Neutrophil (primary cell): ENCODE results near the gene PIEZO2.

ENCODE experiments used
- H3K27ac ChIP-seq: fragments of 200-600 bp; sonication (generic); 2 replicates; pipeline ENCODE4 v1.5.1; 2016; ENCODE audit warnings: mild to moderate bottlenecking, moderate library complexity
- H3K27me3 ChIP-seq: fragments of 200-600 bp; sonication (generic); 2 replicates; pipeline ENCODE4 v1.6.0; 2016; ENCODE audit warnings: mild to moderate bottlenecking
- H3K36me3 ChIP-seq: fragments of 200-600 bp; sonication (generic); 2 replicates; pipeline ENCODE4 v1.5.1; 2017
- H3K4me1 ChIP-seq, 2 experiments: fragments of 200-600 bp in 1 of 2; sonication (generic) in 1 of 2; 1 replicate in 1 of 2; 2 replicates in 1 of 2; pipeline versions ENCODE4 v1.5.1 to v1.6.1; 2013 to 2016; ENCODE audit warnings: low read depth in 1 of 2, low read length in 1 of 2, mild to moderate bottlenecking in 1 of 2, moderate library complexity in 1 of 2; ENCODE audit not compliant: control insufficient read depth in 1 of 2, insufficient read depth in 1 of 2
- H3K4me3 ChIP-seq, 2 experiments: fragments of 200-600 bp in 1 of 2; sonication (generic) in 1 of 2; 1 replicate in 1 of 2; 2 replicates in 1 of 2; pipeline ENCODE4 v1.5.1; 2013 to 2016; ENCODE audit warnings: low read depth in 1 of 2, low read length in 1 of 2, mild to moderate bottlenecking in 1 of 2, moderate library complexity in 1 of 2
- H3K9me3 ChIP-seq: fragments of 200-600 bp; sonication (generic); 2 replicates; pipeline ENCODE4 v1.5.1; 2016
- CTCF ChIP-seq: fragments of 200-600 bp; sonication (generic); IDR thresholded peaks from 2 replicates; pipeline ENCODE4 v1.5.1; 2016; ENCODE audit warnings: antibody characterized with exemption

Gene PIEZO2

GRCh38 chr18:11163665-11164064 is 14.3 kb upstream of the PIEZO2 start:
- H3K4me1 ChIP-seq = peaks cover 0 to 4% of the 10 kb centered on the region in 2 experiments
- no peak for TF ChIP-seq CTCF
- H3K27me3 ChIP-seq = no peaks in the 10 kb centered on the region
- no peaks in the 10 kb centered on the region for H3K36me3 ChIP-seq
- no peak overlapping the region for H3K27ac ChIP-seq
- H3K9me3 ChIP-seq = no peaks in the 10 kb centered on the region
- H3K4me3 ChIP-seq = no peak overlapping the region

- H3K4me1 ChIP-seq = peaks cover 0 to 4% of the 10 kb centered on the region in 2 experiments
- no peak overlapping the region for H3K27ac ChIP-seq
- no peak for TF ChIP-seq CTCF
- H3K4me3 ChIP-seq = no peak overlapping the region
- H3K27me3 ChIP-seq = no peaks in the 10 kb centered on the region
- H3K36me3 ChIP-seq = no peaks in the 10 kb centered on the region
- H3K9me3 ChIP-seq = no peaks in the 10 kb centered on the region
Observed at GRCh38 chr18:11162889-11163288, 13.5 kb upstream of the PIEZO2 start.

- Histone ChIP-seq H3K36me3 (no peaks in the 10 kb centered on the region), H3K9me3 (no peaks in the 10 kb centered on the region), H3K4me1 (peaks cover 0 to 4% of the 10 kb centered on the region in 2 experiments), H3K4me3 (no peak overlapping the region), H3K27me3 (no peaks in the 10 kb centered on the region), H3K27ac (no peak overlapping the region)
- TF ChIP-seq CTCF = no peak
Observed at GRCh38 chr18:11162462-11162861, 13.1 kb upstream of the PIEZO2 start.

GRCh38 chr18:11160313-11160712 is 10.9 kb upstream of the PIEZO2 start:
- no peak overlapping the region for H3K27ac ChIP-seq
- H3K4me3 ChIP-seq = no peak overlapping the region
- H3K9me3 ChIP-seq = no peaks in the 10 kb centered on the region
- no peak for TF ChIP-seq CTCF
- peaks cover 11 to 18% of the 10 kb centered on the region in 2 experiments for H3K4me1 ChIP-seq
- no peaks in the 10 kb centered on the region for H3K36me3 ChIP-seq
- no peaks in the 10 kb centered on the region for H3K27me3 ChIP-seq

- no peak overlapping the region for H3K27ac ChIP-seq
- H3K4me1 ChIP-seq = peaks cover 16 to 23% of the 10 kb centered on the region in 2 experiments
- H3K9me3 ChIP-seq = no peaks in the 10 kb centered on the region
- H3K4me3 ChIP-seq = no peak overlapping the region
- H3K36me3 ChIP-seq = no peaks in the 10 kb centered on the region
- TF ChIP-seq CTCF = no peak
- no peaks in the 10 kb centered on the region for H3K27me3 ChIP-seq
Observed at GRCh38 chr18:11159844-11160243, 10.5 kb upstream of the PIEZO2 start.

GRCh38 chr18:11156978-11157377 is 7.6 kb upstream of the PIEZO2 start:
- H3K27me3 ChIP-seq = peaks cover 15% of the 10 kb centered on the region
- H3K27ac ChIP-seq = no peak overlapping the region
- no peak overlapping the region for H3K4me3 ChIP-seq
- no peaks in the 10 kb centered on the region for H3K36me3 ChIP-seq
- peaks cover 20 to 25% of the 10 kb centered on the region in 2 experiments for H3K4me1 ChIP-seq
- TF ChIP-seq CTCF = no peak
- H3K9me3 ChIP-seq = no peaks in the 10 kb centered on the region
